ENCODE measurements around the gene ME2.

GRCh38 chr18:50994031-50994430 lies 115.1 kb downstream of the ME2 start:
- TF ChIP-seq CTCF (conservative IDR thresholded peaks at IDR 0.05) = no peak
- TF ChIP-seq ZFX (IDR thresholded peaks at IDR 0.05) = no peak
